ENCODE results near the gene SLC25A26.

SLC25A26 gene

DNA sequence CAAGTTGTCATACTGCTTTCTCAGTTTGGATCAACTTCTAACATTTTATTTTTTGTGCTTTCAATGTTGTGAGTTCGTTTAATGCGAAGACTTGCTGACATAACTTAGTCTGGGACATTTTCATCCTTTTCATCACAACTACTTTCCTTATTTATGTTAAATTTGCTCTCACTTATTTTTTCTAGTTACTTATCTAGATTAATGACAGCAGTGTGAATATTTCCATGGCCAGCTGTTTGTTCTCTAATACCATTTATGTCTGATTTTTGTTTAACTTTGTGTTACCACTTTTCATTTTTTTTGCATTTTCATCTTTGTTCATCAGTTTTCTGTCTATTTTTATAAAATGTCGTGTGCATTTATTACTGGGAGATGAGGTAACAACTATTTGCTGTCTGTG lies 6.2 kb downstream of the SLC25A26 start:
- no peak for DNase-seq (ENCODE audit: low spot score)

DNA sequence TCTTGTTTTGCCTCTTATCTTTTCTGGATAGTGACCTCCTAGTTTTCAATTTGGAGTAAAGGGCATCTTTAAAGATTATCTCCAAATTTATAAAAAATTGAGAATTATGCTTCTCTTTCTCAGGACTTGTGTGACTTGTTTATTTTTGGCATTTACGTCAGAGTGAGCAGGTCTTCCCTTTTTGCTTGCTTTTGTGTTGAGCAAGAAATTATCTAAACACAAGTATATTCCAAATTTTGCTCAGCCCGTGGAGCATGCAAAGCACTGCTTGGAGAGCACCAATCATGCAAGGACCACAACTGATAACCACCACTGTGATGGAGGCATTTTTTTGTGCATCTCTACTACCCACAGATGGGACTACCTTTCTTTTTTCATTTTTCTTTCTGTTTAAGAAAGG lies 7.1 kb downstream of the SLC25A26 start:
- DNase-seq (ENCODE audit: low spot score), result no peak

DNA sequence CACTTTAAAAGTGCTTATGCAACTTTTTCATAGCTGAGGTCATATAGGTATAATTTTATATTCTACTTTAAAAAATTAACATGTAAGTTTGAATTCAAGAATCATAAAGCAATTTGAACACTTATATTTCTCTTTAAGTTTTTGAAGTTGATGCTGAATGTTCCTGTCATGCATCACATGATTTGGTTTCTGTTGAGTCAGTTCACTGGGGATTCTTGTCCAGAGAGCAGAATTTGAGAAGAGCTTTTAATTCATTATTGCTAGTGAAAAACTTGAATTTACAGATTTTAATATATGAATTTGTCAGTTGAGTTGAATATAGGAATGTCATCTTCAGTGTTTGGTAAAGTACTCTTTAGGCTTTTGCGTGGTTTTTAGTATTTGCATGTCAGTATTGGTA lies 7.9 kb downstream of the SLC25A26 start:
- no peak for DNase-seq (ENCODE audit: low spot score)

DNA sequence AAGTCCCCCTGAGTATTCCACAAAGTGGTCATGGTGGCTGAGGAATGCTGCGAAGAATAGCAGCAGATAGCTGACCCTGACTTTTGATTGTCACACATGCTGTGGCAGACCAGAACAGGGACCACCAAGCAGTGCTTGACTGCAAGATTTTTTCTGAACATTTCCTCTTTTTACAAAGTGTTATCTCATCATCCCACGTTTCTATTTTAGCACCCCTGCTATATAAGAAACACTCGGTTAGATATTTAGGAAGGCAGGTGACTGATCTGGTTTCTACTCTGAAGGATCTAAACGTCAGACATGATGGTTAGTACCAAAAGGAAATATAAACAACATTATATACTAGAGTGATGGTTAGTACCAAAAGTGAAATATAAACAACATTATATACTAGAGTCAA lies 9.1 kb downstream of the SLC25A26 start:
- no peak for DNase-seq (ENCODE audit: low spot score)

DNA sequence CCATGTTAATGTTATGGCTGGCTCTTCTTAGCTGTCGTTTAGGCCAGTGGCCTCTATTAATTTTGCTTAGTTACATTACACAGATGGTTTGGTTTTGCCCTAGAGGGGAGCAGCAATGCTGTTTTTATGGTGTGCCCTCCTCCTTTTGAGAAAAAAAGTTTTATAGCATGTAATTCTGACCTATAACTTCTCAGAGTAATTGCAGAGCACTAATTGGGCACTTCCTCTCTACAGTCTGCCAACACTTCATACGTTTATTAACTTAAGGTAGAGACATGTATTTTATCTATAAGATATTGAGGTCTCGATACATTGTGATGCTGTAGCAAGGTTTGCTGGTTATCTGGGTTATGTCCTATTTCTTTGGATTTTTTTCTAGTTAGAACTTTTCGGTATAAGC lies 12.2 kb downstream of the SLC25A26 start:
- DNase-seq (ENCODE audit: low spot score), result no peak

DNA sequence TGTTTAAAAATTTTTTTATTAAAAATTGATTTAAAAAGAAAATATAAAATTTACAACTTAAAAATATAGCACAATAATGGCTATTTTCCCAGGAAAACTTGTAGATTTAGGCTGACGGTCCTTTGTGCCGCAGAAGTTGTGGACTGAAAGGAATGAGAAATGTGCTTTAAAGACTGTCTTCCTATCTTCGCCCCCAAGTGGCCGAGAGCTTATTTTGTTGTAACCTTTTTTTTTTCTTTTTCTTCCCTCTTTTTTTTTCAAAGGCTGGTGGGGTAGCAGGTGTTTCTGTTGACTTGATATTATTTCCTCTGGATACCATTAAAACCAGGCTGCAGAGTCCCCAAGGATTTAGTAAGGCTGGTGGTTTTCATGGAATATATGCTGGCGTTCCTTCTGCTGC lies 15.5 kb downstream of the SLC25A26 start:
- DNase-seq (ENCODE audit: low spot score), result peak; percentile 50

DNA sequence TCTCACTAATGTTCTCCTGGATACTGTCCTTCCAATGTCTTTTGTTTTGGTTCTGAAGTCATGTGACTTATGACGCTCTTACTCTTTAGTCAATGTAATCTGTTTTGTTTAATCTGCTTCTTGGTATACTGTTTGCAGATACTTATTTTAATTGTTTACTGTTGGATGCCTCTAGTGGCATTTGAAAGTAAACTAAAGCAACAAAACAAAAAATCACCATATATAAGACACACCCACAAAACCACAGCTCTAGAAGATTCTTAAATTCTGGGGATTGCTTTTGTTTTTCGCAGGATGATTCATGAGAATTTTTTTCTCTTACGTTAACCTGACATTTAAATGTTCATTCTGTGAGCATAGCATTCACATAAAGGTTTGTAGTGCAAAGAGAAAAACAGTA lies 16.8 kb downstream of the SLC25A26 start:
- no peak for DNase-seq (ENCODE audit: low spot score)

DNA sequence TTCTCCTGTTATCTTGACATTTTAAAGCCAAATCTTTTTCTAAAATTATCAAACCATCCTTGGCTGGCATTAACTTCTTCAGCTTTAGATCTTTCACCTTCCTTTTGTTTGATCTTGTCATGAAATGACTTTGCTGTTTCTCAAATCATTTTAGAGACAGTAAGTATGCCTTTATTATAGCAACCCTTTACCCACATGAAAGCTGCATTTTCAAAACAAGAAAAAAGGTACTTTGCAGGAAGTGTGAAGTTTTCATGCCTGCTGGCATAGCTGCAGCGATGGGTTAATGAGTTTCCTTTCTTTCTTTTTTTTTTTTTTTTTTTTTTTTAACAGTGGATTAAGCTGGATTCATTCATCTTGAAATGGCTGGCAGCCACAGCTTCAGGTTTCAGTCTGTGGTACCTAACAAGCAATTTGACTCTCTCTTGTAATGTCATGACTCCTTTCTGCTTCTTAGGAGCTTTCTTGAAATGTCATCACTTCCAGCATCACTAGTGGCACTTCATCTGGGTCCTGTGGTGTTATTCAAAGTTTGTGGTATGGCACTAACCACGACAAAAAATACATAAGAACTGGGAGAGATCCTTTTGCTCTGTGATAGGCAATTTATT lies 18.8 kb downstream of the SLC25A26 start:
- no peak for DNase-seq (ENCODE audit: low spot score)

DNA sequence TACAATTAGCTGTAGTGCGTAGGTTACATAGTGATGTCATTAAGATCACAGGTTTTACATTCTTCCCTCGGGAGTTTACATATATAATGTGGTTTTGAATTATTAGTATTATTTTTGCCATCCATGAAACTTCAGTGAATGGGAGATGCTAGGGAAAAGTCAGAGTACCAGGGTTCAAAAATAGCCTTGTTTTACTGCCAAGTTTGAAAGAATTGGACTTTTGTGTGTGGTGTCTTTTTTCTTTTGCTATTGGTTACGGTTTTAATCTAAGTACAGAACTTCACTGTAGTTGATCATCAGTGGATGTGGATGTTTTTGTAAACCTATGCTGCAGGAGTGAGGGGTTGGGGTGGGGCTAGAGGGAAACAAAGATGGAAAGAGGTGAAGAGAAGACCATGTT lies 20.7 kb downstream of the SLC25A26 start:
- no peak for DNase-seq (ENCODE audit: low spot score)

DNA sequence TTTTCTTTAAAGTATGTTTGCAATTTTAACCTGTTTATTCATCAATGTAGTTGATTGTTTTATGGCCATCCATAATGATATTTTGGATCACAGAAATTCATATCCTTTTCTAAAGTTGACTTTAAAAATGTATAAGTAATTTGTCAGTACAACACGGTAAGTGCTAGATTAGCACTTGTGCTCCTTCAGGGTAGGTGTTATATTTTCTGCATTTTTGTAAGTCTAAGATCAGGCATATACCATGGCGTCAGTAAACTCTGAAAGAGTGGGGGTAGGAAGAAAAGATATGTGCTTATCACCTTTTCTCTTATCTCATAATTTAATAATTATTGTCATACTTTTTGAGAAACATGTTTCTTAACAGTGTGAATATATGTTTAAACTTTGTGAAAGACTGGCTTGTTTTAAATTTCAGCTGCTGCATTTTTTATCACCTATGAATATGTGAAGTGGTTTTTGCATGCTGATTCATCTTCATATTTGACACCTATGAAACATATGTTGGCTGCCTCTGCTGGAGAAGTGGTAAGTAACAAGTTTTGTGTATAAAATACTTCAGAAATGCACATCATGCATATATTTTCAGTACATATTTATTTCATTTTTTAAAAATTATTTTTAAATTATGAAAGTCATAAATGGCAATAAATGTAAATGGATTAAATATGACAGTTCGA lies 22.1 kb downstream of the SLC25A26 start:
- DNase-seq (ENCODE audit: low spot score), result no peak

DNA sequence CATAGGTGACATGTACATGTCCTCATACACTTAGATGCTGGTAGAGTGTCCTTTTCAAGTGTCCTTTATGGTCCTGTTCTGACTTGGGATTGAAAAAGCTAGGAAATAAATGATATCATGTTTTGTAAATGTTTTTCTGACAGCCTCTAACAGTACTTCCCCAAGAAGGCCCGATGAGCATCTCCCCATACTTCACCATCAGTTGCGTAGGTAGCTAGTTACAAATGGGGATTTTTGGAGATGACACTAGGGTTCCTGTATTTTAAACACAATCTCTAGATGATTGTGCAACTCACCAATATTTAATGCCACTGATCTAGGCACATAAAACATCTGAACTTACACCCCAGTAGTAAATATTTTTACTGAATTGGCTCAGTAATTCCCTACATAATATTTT lies 27.8 kb downstream of the SLC25A26 start:
- no peak for DNase-seq (ENCODE audit: low spot score)

DNA sequence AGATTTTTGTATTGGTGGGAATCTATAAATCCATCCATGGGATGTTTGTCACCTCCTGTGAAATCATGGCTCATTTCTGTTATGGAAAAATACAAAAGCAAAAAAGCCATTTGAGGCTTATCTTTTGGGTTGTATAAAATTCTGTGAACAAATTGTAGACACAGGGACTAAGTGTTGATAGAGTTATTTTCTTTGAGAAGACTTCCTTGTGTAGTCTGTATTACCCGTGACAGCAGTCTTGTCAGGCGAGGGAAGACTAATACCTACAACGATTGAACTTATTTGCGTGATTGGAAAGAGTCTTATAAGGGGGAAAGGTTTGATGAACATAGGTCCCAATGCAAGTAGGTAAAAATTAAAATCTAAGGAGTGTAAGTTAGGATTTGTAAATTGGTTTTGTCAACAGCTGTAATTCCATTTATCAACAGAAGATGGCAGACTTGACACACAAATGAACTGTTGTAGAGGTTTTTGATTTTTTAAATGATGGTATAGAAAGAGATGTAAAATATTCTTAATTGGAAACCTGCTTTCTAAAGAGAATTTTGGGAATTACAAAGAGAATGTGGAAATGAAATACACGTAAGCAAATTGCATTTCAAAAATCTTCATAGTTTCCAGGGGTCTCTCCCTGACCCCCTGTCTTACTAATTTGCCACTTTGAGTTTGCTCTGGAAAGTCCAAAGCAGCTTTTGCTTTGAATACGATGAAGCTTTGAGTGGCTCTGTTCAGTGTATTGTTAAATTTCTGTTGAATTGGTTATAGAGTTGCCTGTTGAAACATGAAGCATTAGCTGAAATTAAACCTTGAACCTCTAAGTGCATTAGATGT lies 33.2 kb downstream of the SLC25A26 start:
- DNase-seq (ENCODE audit: low spot score), result peak; percentile 21

DNA sequence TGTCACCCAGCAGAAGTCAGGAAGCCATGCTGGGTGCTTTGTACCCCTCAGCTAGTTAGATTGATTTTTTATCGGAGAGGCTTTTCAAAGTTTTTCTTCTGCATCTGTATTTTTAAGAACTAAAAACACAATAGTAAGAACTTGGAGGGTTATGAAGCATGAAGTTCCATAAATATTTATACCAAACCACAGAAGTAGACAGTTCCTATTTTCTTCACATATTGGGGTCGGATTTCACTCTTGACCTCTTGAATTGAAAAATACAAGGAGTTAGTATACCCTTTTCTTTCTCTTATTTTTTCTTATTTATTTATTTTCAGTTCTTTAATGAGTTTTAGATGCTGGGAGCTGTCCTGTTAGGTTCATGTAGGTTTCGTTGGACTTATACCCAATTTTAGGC lies 35.1 kb downstream of the SLC25A26 start:
- no peak for DNase-seq (ENCODE audit: low spot score)

DNA sequence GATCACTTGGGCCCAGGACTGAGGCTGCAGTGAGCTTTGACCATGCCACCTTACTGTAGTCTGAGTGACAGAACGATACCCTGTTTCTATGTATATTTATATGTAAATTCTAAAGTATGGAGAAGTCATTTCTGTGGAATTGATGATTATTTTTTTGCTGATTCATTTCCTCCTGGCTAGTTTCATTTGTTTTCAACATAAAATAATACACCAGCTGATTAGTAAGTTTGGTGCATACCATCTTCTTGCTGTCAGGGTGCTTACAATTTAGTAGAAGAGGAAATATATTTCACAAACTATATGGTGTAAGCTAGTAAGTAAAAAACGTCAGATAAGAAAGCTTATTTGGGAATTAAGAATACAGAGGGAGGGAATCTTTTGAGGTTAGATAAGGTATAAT lies 36.0 kb downstream of the SLC25A26 start:
- DNase-seq (ENCODE audit: low spot score), result no peak

DNA sequence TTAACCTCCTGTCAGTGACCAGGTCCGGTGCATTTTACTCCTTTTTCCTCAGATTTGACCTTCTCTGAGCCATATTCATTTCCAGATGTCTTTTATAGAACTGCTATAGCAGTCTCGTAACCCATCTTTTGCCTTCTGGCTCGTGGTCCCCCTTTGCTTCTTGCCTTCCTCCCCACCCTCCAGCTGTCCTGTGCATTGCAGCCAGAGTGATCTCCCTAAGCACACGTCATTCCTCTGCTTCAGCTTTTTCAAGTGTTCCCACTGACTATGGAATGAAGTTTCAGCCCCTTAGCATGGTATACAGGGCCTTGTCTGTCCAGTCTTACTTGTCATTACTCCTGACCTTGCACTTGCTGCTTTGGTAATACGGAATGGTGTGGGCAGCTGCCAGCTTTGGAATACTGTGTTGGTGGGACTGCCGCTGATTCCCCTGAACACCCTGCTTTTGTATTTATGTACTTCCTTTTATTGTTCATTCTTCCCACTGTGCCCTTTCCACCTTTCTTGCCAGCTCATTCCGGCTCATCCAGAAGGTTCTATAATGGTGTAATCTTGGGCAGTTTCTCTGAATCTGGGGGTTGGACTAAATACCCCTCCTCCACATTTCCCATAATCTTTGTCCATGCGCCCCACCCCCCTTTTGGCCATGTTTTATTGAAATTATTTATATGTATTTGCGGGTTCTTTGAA lies 38.9 kb downstream of the SLC25A26 start:
- no peak for DNase-seq (ENCODE audit: low spot score)

DNA sequence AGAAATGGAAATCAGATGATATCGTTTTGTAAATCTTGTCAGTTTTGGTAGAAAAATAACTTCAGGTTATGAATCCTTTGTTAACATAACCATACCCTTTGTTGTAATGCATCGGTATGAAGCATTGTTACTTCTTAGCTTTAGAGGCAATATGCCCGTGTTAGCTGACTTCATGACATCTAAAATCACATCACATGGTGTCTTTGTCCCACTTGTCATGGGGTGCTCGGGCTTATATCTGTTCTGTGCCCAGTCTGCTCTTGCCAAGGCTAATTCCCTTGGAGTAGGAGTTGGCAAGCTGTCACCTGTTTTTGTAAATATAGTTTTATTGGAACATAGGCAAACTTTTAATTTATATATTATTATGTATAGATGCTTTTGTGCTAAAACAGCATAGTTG lies 39.6 kb downstream of the SLC25A26 start:
- no peak for DNase-seq (ENCODE audit: low spot score)

DNA sequence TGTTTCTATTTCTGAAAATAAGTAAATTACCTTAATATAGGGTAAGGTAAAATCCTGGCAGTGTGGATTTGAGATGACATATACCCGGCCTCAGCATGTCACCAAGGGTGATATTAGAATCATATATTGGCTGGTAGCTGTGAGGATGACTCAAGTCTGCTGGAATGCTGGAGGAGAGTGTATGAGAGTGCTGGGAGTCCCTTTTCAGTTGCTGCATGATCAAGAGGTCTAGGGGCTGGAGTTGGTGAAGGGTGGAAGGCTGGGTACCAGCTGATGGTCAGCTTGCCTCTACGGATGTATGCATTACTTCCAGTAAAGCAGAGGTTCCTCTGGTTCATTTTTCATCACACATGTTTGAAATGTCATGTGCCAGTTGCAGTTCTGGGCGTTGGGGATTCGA lies 40.6 kb downstream of the SLC25A26 start:
- no peak for DNase-seq (ENCODE audit: low spot score)

DNA sequence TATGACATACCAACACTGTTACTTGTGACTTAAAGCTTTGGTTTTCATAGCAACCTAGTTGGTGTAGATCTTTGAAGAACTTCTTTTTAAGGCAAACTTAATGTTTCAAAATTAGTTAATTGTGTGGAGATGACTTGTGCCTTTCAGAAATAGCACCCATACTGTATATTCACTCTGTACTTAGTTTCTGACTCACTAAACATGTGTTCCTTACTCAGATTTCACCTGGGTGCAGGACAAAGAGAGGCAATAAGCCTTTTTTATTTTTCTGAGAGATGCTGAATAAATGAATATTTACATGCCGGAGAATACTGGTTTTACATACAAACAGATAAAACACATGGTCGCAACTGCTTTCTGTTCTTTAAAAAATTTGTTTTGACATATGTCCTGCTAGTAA lies 44.8 kb downstream of the SLC25A26 start:
- no peak for DNase-seq (ENCODE audit: low spot score)

DNA sequence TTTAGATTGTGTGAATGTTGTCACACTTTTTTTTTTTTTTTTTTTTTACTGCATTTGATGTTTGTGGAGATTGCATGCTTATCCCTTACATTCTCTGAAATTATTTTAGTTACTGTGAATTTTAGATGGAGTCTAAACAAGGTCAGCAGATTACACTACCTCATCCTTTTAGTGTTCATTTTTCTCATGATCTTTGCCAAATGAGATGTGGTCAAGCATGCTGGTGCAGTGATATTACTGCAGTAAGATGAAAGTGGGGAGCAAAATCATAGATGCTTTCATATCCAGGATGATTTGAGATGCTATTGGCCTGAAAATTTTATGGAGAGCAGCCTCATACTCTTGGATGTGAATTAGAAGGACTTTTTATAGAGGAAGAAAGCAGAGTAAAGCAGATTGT lies 45.8 kb downstream of the SLC25A26 start:
- DNase-seq (ENCODE audit: low spot score), result no peak

DNA sequence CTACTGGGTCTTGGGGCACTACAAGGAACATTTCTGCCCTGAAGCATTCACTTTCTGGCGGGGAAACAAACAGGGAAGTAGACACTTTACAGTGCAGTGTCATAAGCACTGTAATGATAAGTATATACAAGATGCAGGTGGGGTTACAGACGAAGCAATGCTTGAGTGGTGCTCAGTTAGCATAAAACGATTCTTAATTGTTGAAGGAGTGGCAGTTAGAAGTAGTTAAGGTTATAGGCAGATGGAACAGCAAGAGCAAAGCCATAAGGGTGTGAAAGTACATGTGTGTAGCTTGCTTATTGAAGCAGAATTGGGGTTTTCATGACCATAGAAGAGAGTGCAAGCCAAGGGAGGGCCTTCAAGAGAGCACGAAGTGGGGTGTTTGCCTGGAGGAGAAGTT lies 46.2 kb downstream of the SLC25A26 start:
- no peak for DNase-seq (ENCODE audit: low spot score)

DNA sequence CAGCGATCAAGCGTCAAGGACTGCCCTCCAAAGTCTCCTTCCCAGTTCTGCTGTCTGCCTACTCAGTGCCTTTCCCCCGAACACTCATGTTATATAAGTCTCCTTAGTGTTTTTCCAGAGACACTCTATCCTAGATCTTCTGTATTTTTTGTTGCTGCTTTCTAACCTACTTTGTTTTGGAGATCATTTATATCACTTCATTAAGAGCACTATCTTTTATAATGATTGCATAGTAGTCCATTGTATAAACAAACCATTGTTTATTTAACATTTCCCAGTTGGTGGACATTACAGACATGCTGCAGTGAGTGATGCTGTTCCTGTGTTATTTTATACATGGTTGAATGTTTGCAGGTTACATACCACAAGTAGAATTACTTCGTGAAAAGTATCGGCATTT lies 47.1 kb downstream of the SLC25A26 start:
- DNase-seq (ENCODE audit: low spot score), result no peak

DNA sequence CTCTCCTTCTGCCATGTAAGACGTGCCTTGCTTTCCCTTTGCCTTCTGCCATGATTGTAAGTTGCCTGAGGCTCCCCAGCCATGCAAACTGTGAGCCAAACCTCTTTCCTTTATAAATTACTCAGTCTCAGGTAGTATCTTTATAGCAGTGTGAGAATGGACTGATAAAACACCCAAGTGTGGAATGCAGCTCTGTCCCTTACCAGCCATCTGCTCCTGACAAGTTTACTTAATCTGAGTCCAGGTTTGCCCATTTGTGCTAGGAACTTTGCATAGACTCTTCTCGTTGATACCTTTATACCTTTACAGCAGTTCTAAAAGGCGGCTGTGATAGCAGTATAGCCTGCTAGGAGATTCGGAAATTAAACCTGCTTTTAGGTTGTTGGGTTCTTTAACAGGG lies 48.1 kb downstream of the SLC25A26 start:
- no peak for DNase-seq (ENCODE audit: low spot score)

DNA sequence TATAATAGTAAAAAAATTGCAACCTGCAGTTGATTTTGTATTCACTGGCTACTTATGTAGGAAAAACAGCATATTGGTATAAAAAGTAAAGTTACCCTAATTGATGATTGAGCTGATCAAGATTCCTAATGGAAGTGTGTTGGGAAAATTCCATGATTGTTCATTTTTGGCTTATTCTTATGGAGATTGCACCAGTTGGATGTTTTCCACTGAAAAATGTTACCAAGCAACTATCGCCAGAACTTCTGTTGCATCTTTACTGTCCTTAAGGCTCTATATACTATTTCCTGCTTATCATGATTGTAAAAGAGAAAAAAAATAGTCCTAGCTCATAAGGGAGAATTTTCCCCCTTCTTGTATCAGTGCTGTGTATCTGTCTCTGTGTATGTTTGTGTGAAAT lies 48.6 kb downstream of the SLC25A26 start:
- DNase-seq (ENCODE audit: low spot score), result no peak

All from iPS-NIHi11 (cell line).